Smooth muscle cell (in vitro differentiated cells): Measurements from ENCODE around the gene ITPR3. TPM values are rescaled to one million over a fixed set of nuclear protein-coding genes. Genes with fewer than 3 reads are reported as not detected.

Source experiments
- DNase-seq: peaks from one replicate; lab custom pipeline; 2025; ENCODE audit not compliant: unreplicated experiment; lab: John Stamatoyannopoulos, UW
- H2AFZ ChIP-seq: fragments of 200-600 bp; sonication (generic); 2 replicates; pipeline ENCODE4 v1.6.0; 2016; ENCODE audit warnings: antibody characterized with exemption, low read depth, mild to moderate bottlenecking
- H3F3A ChIP-seq: fragments of 200-600 bp; sonication (generic); 2 replicates; pipeline ENCODE4 v1.6.0; 2017; ENCODE audit warnings: antibody characterized with exemption, low read depth
- H3K27ac ChIP-seq: fragments of 200-600 bp; sonication (generic); 2 replicates; pipeline ENCODE4 v1.5.1; 2016; ENCODE audit warnings: low read depth, mild to moderate bottlenecking
- H3K27me3 ChIP-seq: fragments of 200-600 bp; sonication (generic); 2 replicates; pipeline ENCODE4 v1.6.1; 2016; ENCODE audit warnings: low read depth, mild to moderate bottlenecking
- H3K36me3 ChIP-seq: fragments of 200-600 bp; sonication (generic); 2 replicates; pipeline ENCODE4 v1.5.1; 2016; ENCODE audit warnings: low read depth
- H3K4me1 ChIP-seq: fragments of 200-600 bp; sonication (generic); 2 replicates; pipeline ENCODE4 v1.5.1; 2016; ENCODE audit warnings: low read depth
- H3K4me2 ChIP-seq: fragments of 200-600 bp; sonication (generic); 2 replicates; pipeline ENCODE4 v1.6.0; 2016; ENCODE audit warnings: mild to moderate bottlenecking
- H3K4me3 ChIP-seq: fragments of 200-600 bp; sonication (generic); 2 replicates; pipeline ENCODE4 v1.5.1; 2016; ENCODE audit warnings: mild to moderate bottlenecking
- H3K79me2 ChIP-seq: fragments of 200-600 bp; sonication (generic); 2 replicates; pipeline ENCODE4 v1.6.0; 2016; ENCODE audit warnings: low read depth, mild to moderate bottlenecking
- H3K9ac ChIP-seq: fragments of 200-600 bp; sonication (generic); 2 replicates; pipeline ENCODE4 v1.6.0; 2016; ENCODE audit warnings: low read depth
- H3K9me3 ChIP-seq: fragments of 200-600 bp; sonication (generic); replicated peaks from 2 replicates; pipeline ENCODE4 v1.5.1; 2016; ENCODE audit warnings: low read depth
- H4K20me1 ChIP-seq: fragments of 200-600 bp; sonication (generic); 2 replicates; pipeline ENCODE4 v1.6.0; 2016; ENCODE audit warnings: low read depth
- WGBS: methylation state at CpG from one replicate; pipeline ENCODE4 v1.1.7; 2016; ENCODE audit warnings: low lambda C conversion rate; 5-methylcytosine and 5-hydroxymethylcytosine counted together
- polyA plus RNA-seq: library from polyadenylated mRNA; unstranded; fragments of >200 nt; fragmentation: Nextera tagmentation; extraction: Ambion mirVana; gene quantifications from 2 replicates; pipeline ENCODE4 v1.2.1, GENCODE V29; 2016
- total RNA-seq: library from RNA; depleted of rRNA; stranded (reverse); fragments of >200 nt; gene quantifications from 2 replicates; pipeline ENCODE4 v1.2.3, GENCODE V29; 2014
- TF ChIP-seq, protein P1 (sequence below): fragments of 200-600 bp; sonication (generic); IDR thresholded peaks from 2 replicates; pipeline ENCODE4 v1.5.1; 2017; ENCODE audit warnings: borderline replicate concordance, mild to moderate bottlenecking, antibody characterized with exemption; ENCODE audit not compliant: insufficient read depth, poor library complexity, severe bottlenecking

ITPR3 gene
- total and polyA plus RNA-seq, 2 experiments from 2014 or later, result 2.0 to 7.4 TPM

DNA sequence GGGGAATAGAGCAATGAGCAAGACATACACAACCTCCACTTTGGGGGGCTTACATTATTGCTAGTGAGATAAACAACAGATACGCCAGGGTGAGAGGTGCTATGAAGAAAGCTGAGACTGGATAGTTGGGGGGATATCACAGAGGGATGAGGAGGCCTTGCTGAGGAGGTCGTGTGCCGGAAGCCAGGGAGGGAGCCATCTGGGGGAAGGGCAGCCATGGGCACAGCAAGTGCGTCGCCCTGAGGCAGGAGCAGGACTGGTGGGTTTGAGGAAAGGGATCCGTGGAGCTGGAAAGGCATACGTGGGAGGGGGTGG, 28.9 kb upstream of the ITPR3 start:
- no peak overlapping the region for H3K27ac ChIP-seq
- no peak overlapping the region for H2AFZ ChIP-seq
- no peaks in the 10 kb centered on the region for H3F3A ChIP-seq
- H3K4me2 ChIP-seq, result no peak overlapping the region
- H3K79me2 ChIP-seq, result no peaks in the 10 kb centered on the region
- DNase-seq, result no peak
- H3K9ac ChIP-seq, result no peak overlapping the region
- H3K27me3 ChIP-seq, result no peaks in the 10 kb centered on the region
- H4K20me1 ChIP-seq, result no peaks in the 10 kb centered on the region
- H3K4me3 ChIP-seq, result no peak overlapping the region
- H3K9me3 ChIP-seq, result no peaks in the 10 kb centered on the region
- no peaks in the 10 kb centered on the region for H3K36me3 ChIP-seq
- TF ChIP-seq, protein P1, sequence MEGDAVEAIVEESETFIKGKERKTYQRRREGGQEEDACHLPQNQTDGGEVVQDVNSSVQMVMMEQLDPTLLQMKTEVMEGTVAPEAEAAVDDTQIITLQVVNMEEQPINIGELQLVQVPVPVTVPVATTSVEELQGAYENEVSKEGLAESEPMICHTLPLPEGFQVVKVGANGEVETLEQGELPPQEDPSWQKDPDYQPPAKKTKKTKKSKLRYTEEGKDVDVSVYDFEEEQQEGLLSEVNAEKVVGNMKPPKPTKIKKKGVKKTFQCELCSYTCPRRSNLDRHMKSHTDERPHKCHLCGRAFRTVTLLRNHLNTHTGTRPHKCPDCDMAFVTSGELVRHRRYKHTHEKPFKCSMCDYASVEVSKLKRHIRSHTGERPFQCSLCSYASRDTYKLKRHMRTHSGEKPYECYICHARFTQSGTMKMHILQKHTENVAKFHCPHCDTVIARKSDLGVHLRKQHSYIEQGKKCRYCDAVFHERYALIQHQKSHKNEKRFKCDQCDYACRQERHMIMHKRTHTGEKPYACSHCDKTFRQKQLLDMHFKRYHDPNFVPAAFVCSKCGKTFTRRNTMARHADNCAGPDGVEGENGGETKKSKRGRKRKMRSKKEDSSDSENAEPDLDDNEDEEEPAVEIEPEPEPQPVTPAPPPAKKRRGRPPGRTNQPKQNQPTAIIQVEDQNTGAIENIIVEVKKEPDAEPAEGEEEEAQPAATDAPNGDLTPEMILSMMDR, result no peak
- 79% methylated on average over 7 of the region's 7 CpGs for WGBS
- H3K4me1 ChIP-seq, result peaks cover 9% of the 10 kb centered on the region

DNA sequence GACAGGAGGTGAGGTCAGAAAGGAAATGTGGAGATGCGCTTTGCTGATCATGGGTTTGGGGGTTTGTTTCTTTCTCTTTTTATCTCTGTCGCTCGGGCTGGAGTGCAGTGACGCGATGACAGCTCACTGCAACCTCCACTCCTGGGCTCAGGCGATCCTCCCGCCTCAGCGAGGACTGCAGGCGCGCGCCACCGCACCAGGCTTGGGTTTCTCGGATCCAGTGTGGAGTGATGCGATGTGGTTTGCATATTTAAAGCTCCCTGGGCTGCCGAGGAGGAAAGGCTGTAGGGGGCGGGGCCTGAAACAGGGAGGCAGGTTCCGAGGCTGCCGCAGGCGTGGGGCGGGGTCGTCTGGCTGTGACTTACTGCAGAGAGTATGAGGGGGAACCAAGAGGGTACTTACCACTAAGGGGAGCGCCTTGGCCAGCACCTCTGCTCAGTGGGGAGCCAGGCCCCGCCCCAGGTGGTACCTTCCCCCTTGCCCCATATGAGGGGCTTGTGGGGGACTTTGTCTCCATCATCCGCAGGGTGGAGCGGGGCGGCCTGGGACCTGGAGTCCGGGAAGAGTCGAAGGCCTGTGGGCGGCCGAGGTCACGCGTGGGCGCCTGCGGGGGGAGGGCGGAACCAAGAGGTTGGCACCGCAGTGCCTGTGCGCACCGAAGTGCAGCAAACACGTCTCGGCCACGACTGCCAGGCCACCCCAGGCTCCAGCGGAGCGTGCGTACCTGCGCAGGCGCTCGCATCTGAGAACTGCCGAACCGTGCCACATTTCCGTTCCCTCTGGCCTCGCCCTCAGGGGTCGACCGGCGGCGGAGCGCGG, 28.3 kb upstream of the ITPR3 start:
- peak overlapping the region; percentile 85 for H3K4me2 ChIP-seq
- DNase-seq, result no peak
- no peak overlapping the region for H3K9ac ChIP-seq
- TF ChIP-seq, protein P1, result no peak
- no peaks in the 10 kb centered on the region for H3K27me3 ChIP-seq
- no peaks in the 10 kb centered on the region for H3K79me2 ChIP-seq
- no peaks in the 10 kb centered on the region for H3K36me3 ChIP-seq
- H3K4me1 ChIP-seq, result peaks cover 9% of the 10 kb centered on the region
- no peak overlapping the region for H3K27ac ChIP-seq
- H3K9me3 ChIP-seq, result no peaks in the 10 kb centered on the region
- peak overlapping the region; percentile 38 for H3K4me3 ChIP-seq
- WGBS, result 25% methylated on average over 48 of the region's 57 CpGs
- peak overlapping the region; percentile 87 for H2AFZ ChIP-seq
- no peaks in the 10 kb centered on the region for H4K20me1 ChIP-seq
- H3F3A ChIP-seq, result no peaks in the 10 kb centered on the region

DNA sequence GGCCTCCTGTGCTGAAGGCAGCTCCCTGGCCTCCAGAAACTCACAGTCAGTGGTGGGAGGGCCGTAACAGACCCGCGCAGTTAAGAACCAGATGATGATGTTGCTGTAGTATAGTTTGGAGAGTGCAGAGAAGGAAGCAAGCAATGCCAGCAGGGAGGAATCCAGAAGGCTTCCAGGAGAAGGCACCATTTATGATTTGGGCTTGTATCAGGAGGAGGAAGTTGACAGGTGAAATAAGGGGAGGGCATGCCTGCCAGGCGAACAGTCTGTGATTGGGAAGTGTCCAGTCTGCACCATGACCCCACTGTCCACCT, 27.8 kb upstream of the ITPR3 start:
- H3K27me3 ChIP-seq, result no peaks in the 10 kb centered on the region
- no peak overlapping the region for H3K27ac ChIP-seq
- H2AFZ ChIP-seq, result peak overlapping the region; percentile 87
- no peaks in the 10 kb centered on the region for H3F3A ChIP-seq
- peaks cover 9% of the 10 kb centered on the region for H3K4me1 ChIP-seq
- no peaks in the 10 kb centered on the region for H3K79me2 ChIP-seq
- no peaks in the 10 kb centered on the region for H3K9me3 ChIP-seq
- 35% methylated on average over 4 of the region's 4 CpGs for WGBS
- no peak for DNase-seq
- H3K36me3 ChIP-seq, result no peaks in the 10 kb centered on the region
- peak overlapping the region; percentile 85 for H3K4me2 ChIP-seq
- peak overlapping the region; percentile 38 for H3K4me3 ChIP-seq
- H3K9ac ChIP-seq, result no peak overlapping the region
- TF ChIP-seq, protein P1, result no peak
- H4K20me1 ChIP-seq, result no peaks in the 10 kb centered on the region
